ENCODE measurements around the gene AP2B1.

DNA sequence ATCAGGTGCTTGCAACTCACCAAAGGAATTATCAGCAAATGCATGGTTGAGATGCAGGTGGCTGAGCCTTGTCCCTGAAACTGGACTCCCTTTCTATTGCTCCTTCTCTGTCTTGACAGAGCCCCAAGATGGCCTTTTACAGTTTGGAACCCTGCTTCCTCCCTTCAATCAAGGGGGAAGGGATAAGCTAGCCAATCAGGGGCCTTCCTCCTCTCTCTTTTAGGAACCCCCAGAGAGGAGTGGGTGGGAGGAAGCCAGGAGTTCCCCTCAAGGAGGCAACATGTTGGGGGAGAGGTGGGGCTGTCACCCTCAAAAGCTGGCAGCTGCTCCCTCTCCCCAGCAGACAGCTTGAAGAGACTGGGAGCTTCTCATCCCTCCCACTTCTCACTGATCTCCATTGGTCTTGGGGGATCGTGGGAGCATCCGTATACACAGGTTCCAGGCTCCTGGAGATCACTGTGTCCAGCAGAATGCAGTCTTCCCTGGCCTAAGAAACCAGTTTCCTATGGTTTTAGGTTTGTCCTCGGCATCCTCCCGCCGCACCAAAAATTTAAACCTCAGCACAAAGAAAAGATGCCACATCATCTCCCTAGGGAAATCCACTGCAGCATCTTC lies 151.5 kb downstream of the AP2B1 start:
- TF ChIP-seq, protein P1, sequence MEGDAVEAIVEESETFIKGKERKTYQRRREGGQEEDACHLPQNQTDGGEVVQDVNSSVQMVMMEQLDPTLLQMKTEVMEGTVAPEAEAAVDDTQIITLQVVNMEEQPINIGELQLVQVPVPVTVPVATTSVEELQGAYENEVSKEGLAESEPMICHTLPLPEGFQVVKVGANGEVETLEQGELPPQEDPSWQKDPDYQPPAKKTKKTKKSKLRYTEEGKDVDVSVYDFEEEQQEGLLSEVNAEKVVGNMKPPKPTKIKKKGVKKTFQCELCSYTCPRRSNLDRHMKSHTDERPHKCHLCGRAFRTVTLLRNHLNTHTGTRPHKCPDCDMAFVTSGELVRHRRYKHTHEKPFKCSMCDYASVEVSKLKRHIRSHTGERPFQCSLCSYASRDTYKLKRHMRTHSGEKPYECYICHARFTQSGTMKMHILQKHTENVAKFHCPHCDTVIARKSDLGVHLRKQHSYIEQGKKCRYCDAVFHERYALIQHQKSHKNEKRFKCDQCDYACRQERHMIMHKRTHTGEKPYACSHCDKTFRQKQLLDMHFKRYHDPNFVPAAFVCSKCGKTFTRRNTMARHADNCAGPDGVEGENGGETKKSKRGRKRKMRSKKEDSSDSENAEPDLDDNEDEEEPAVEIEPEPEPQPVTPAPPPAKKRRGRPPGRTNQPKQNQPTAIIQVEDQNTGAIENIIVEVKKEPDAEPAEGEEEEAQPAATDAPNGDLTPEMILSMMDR (IDR thresholded peaks at IDR 0.05; ENCODE audit: low read depth, low read length, poor library complexity, severe bottlenecking) = no peak
- TF ChIP-seq EZH2phosphoT487 (IDR thresholded peaks at IDR 0.05; ENCODE audit: borderline replicate concordance, low read length) = no peak

Measured in DOHH2 (cell line).